NOMO-1 treated with DMSO at 0.1 percent for 48 hours (cell line): ENCODE data around the gene SLC47A1.
"Not testable (repeated sequence)": the region's sequence is repeated elsewhere in the genome, so short reads cannot be mapped to it uniquely, and the experiment has no call there.

Experiments
- DNase-seq: peaks from one replicate; lab custom pipeline; 2025; ENCODE audit not compliant: unreplicated experiment; lab: John Stamatoyannopoulos, UW

Gene SLC47A1, protein sequence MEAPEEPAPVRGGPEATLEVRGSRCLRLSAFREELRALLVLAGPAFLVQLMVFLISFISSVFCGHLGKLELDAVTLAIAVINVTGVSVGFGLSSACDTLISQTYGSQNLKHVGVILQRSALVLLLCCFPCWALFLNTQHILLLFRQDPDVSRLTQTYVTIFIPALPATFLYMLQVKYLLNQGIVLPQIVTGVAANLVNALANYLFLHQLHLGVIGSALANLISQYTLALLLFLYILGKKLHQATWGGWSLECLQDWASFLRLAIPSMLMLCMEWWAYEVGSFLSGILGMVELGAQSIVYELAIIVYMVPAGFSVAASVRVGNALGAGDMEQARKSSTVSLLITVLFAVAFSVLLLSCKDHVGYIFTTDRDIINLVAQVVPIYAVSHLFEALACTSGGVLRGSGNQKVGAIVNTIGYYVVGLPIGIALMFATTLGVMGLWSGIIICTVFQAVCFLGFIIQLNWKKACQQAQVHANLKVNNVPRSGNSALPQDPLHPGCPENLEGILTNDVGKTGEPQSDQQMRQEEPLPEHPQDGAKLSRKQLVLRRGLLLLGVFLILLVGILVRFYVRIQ

DNA sequence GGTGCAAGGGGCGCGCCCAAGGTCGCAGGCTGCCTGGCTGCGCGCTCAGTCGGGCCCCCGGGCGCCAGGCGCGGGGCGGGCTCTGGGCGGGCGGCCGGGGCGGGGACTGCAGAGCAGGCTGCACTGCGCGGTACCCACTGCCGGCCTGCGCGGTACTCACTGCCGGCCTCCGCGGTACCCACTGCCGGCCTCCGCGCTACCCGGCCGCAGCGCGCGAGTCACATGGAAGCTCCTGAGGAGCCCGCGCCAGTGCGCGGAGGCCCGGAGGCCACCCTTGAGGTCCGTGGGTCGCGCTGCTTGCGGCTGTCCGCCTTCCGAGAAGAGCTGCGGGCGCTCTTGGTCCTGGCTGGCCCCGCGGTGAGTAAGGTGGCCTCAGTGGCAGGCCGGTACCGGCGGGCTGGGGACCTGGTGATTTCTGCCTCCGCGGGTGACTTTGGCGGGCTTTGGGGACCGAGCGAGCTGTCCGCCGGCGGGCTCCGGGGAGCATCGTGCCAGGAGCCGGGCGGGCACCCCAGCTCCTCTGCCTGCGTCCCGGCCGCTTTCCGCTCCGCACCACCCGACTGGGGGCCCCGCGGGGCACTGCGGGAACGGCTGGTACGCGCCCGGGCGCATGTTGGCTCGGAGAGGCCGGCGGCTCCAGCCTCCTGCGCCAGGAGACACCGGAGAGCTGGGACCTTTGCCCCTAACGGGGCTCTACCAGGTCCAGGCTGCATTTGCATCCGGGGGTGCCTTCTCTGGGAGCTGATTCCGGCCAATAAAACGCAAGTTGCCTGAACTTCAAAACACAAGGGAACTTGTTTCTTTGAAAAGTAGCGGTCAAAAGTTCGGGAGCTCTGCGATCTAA lies at the start of gene SLC47A1:
Gene SLC47A1, plus strand, starts transcription at position 137 of the 844 bp plus-strand sequence. Its CDS starts 86 bp downstream, at position 223.
- peak; percentile 27 for DNase-seq

DNA sequence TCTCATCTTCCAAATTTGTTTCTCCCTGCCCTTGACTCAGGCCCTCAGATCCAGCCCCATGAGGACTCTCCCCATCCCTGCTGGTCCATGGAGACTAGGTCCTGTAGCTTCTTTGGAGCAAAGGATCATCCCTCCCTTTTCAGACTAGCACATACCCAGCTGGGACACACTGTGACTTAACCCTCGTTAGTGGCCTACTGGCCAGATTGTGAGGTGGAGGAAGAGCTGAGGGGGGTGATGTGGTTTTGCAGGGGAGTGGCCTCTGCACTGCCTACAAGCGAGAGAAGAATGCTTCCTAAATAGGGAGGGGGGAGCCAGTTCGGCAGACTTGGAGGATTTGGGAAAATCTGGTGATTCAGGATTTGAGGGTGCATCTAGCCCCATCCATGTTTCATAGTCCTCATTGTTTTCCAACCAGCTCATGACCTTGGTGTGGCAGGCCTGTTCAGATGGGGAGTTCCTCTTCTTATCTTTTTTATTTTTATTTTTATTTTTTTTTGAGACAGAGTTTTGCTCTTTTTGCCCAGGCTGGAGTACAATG lies 47.8 kb upstream of the SLC47A1 start:
- no peak for DNase-seq

DNA sequence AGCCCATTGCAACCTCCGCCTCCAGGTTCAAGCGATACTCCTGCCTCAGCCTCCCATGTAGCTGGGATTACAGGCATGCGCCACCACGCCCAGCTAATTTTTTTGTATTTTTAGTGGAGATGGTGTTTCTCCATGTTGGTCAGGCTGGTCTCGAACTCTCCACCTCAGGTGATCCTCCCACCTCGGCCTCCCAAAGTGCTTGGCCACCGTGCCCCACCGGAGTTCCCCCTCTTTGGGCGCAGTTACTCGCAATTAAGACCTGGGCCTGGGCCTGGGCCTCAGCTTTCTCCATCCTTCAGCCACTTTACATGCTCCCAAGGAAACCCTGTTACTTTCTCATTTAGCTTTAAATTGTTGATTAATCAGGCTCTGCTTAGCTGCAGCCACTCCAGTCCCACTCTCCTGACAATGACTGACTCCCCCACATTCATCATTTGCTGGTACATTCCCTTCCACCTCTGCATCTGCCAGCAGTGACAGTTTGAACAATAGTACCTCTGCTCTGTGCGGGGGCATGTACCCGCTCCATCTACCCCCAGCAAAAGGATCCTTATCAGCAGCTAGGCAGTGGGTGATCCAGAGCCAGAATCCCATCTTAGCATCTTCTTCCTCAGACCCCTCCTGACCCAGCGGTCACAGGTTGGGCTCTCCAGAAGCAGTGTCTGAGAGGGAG lies 47.2 kb upstream of the SLC47A1 start:
- no peak for DNase-seq

- no peak for DNase-seq
Observed at GRCh38 chr17:19487024-19487600, 46.5 kb upstream of the SLC47A1 start.

GRCh38 chr17:19492141-19492540 lies 41.5 kb upstream of the SLC47A1 start:
- DNase-seq: no peak

DNA sequence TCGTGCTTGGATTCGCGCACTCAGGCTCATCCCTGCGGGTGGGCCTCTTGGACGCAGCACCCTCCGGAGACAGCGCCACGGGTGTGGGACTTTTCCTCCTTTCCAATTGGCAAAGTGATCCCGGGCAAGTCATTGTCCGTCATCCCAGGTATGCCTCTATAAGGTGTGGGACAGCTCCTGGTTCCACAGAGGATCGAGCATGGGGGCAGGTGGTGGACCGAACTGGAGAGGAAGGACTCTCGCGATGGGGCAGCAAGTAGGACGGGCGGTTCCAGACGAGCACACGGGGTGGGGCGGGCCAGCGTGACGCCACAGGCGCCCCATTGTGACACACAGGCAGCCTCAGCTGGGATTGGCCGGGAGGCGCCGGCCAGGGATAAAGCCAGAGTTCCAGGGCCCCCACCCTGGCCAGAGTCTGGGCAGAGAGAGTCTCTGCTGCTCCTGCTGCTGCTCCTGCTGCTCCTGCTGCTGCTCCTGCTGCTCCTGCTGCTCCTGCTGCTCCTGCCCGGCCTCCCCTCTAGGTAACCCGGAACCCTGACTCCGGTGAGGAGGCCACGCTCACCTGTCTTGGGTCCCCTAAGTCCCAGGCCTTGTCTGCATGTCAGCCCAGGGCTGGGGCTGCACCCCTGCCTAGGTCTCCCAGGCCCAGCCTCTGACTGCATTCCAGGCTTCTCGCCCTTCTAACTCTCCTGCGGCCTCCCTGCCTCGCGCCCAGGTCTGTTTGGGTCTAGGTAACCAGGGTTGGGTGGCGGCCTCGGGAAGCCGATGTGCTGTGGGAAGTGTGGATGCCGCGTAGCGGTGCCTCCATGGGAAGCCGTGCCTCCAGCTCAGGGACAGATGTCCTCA lies 38.5 kb upstream of the SLC47A1 start:
- DNase-seq: no peak

GRCh38 chr17:19495828-19496528 lies 37.7 kb upstream of the SLC47A1 start:
- no peak for DNase-seq

GRCh38 chr17:19497624-19498023 lies 36.0 kb upstream of the SLC47A1 start:
- DNase-seq: no peak

GRCh38 chr17:19501219-19501618 lies 32.4 kb upstream of the SLC47A1 start:
- DNase-seq: no peak

DNA sequence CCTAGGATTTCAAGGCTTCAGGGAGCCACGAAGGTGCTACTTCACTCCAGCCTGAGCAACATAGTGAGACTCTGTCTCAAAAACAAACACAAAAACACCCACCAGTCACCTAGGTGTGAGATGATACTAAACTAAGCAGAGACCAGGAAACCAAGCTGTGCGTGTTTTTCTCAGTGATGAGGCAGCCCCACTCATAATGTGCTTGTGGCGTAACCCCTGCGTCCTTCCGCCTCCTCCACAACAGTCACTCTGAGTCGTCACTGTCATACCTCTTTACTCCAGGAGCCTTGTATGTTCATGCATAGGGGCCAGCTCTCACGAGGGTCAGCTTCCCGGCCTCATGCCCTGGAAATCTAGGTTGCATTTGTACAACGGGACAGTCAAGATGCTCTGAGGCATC lies 31.1 kb upstream of the SLC47A1 start:
- DNase-seq: peak; percentile 74

GRCh38 chr17:19505561-19505960 lies 28.1 kb upstream of the SLC47A1 start:
- not testable (repeated sequence) for DNase-seq

- peak; percentile 36 for DNase-seq
Observed at GRCh38 chr17:19507775-19508576, 25.7 kb upstream of the SLC47A1 start.

DNA sequence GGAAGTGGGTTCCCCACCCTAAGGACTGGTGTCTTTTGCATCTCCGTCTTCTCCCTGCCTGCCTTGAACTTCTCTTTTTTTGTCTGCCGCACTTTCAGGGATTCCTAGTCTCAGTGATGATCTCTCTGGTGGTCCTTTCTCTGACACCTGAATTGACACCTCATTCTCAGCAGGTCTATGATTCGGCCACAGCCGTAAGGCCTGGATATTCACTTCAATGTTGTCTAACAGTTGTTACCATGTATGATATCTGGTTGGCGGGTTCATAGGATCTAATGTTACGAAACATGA lies 25.1 kb upstream of the SLC47A1 start:
- peak; percentile 24 for DNase-seq

DNA sequence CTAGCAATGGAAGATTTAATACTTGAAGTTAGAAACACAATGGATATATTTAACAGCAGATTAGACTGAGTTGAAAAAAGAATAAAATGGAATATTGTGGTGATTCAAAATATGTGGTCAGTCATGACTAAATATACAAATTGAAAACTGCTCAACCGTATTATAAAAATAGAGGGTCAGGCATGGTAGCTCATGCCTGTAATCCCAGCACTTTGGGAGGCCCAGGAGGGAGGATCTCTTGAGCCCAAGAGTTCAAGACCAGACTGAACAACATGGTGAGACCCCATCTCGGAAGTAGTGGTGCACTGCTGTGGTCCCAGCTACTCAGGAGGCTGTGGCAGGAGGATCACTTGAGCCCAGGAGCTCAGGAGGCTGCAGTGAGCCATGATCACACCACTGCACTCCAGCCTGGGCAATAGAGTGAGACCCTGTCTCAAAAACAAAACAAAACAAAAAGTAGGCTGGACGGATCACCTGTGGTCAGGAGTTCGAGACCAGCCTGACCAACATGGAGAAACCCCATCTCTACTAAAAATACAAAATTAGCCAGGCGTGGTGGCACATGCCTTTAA lies 24.3 kb upstream of the SLC47A1 start:
- not testable (repeated sequence) for DNase-seq

DNA sequence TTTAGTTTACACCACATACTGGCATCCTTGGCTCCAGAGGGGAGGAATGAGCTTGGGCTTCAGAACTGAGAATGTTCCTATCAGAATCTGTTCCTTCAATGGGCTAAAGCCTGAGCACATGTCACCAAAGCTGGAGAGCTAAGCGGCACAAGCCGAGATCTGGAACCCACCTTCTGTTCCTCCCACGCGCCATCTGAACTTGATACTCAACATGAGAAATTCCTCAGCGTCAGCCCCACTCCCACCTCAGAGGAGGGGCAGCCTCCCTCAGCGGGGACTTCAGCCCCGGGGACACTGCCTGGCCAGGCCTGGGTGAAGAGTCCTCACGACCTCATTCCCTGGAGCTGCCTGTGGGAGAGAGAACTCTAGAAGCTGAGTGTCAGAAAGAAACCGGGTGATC lies 22.8 kb upstream of the SLC47A1 start:
- no peak for DNase-seq

DNA sequence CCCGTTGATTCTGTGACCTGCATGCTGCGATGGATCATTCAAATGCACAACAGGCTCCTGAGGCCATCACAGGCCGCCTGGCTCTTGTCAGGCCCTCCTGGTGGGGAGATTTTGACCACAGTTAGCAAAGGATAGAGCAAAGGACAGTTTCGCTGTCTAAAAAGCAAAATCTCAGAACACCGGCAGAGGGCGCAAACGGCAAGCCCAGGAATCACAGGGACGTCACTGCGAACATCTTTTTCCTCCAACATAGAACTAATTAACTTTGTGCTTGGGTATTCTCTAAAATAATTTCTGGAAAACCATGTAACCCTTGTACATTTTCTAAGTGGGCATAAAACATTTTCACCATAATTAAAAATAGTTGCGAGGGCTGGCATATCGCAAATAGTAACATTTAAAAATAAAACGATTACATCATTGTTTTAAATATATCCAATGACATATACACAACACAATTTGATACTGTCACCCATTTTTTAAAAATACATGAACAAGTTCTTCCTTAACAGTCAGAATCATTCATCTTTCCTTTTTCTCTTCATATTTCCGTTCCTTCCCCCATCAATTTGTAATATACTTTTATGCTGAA lies 19.7 kb upstream of the SLC47A1 start:
- peak; percentile 71 for DNase-seq

- DNase-seq: no peak
Observed at GRCh38 chr17:19517699-19518098, 16.0 kb upstream of the SLC47A1 start.
